GM19240 (cell line): Measurements from ENCODE around the gene FADD.
"Not testable (repeated sequence)": the region's sequence is repeated elsewhere in the genome, so short reads cannot be mapped to it uniquely, and the experiment has no call there.

Experiments used
- DNase-seq: peaks from one replicate; pipeline ENCODE4 v3.0.0; 2011; ENCODE audit warnings: low spot score; ENCODE audit not compliant: insufficient read length

The FADD gene

DNA sequence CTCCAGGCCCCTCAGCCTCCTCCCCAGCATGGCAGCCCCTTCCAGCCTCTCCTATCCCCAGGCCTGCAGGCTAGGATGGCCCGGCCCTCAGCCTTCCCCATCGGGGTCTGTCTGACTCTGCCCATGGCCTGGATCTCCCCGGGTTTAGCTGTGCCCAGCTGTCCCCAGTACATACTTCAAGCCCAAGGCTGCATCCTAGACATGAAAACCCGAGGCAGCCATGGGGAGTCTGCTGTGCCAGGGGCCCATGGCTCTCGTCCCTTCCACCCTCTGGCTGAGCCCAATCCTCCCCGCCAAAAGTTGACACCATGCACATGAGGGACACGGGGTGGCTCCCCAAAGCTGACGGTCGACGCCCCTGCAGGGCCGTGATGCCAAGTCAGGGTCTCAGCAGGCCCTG is 22.2 kb upstream of the FADD start:
- DNase-seq: no peak

- DNase-seq: no peak
Measured at GRCh38 chr11:70182266-70182665, 20.8 kb upstream of the FADD start.

- no peak for DNase-seq
Measured at GRCh38 chr11:70183032-70183431, 20.1 kb upstream of the FADD start.

DNA sequence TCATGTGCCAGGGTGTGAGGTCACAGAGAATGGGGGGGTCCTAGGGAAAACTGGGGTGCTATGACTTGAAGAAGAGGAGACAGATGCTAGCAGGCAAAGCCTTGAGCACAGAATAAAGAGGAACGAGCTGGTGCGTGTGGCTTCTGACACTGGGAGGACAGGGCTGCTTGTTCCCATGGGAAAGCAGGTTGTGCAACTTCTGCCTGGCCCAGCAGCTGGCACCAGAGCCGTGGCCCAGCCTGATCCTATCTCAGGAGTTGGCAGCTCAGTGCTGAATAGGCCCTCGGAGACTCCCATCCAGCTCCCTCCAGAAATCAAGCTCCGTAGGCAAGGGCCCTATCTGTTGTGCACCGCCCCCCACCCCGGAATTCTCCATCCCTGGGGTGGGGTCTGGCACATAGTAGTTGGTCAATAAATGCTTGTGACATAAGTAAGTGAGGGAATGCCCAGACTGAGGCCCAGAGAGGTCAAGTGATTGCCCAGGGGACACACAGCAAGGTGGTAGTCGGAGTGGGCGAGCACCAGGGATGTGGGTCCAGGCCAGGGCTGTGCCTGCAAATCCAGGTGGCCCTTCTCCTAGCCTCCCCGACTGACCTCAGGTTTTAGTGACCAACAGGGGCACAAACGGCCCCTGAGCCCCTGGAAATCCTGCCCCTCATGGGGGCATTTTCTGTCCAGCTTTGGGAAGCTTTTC is 19.5 kb upstream of the FADD start:
- no peak for DNase-seq

DNA sequence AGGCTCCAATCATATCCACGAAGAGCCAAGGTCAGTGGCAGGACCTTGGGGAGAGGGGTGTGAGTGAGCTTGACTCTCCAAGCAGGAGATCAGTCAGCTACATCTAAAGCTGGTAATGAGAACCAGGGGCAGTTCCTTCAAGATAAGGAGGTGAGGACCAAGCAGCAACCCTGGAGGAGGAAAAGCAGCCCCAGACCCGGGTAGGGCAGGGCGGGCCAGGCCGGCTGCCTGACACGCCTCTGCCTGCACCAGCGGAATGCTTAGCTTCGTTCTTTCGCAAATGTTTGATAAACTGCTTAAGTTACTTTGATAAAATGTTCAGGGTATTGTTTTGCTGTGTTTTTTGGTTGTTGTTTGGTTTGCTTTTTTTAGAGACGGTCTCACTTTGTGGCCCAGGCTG is 18.7 kb upstream of the FADD start:
- DNase-seq: no peak

- no peak for DNase-seq
Measured at GRCh38 chr11:70185348-70186055, 17.6 kb upstream of the FADD start.

GRCh38 chr11:70186420-70186819 is 16.7 kb upstream of the FADD start:
- DNase-seq: no peak

DNA sequence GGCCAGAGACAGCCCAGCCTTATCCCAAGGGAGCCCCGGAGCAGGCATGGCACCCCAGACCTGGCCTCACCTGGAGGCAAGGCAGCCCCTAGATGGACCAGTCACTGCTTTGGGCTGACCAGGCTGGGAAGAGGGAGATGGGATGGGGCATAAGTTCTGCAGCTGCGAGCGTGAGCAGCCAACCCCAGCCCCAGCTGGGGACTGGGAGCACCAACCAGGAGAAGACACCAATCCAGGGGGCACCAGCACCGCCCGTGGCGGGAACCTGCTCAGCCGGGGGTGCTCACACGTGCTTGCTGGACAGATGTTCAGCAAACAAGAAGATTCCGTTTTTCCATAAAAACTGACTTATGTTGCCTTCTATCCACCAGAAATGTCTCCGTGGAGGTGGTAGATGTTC is 16.2 kb upstream of the FADD start:
- DNase-seq: no peak

GRCh38 chr11:70187771-70188170 is 15.3 kb upstream of the FADD start:
- no peak for DNase-seq

DNA sequence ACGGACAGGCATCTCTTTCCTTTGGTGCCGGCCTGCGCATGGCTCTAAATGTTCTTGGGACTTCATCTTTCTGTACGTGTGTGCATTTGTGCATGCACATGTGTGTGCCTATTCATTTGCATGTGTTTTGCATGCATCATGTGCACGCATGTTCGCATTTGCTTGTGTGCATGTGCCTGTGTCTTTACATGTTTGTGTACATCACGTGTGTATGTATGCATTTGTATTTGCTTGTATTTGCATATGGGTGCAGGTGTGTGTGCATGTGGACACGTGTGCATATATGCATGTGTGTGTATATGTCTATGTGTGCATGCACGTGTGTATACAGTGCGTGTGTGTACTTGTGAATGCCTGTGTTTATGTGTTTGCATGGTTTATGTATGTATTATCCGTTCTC is 13.5 kb upstream of the FADD start:
- DNase-seq: no peak

DNA sequence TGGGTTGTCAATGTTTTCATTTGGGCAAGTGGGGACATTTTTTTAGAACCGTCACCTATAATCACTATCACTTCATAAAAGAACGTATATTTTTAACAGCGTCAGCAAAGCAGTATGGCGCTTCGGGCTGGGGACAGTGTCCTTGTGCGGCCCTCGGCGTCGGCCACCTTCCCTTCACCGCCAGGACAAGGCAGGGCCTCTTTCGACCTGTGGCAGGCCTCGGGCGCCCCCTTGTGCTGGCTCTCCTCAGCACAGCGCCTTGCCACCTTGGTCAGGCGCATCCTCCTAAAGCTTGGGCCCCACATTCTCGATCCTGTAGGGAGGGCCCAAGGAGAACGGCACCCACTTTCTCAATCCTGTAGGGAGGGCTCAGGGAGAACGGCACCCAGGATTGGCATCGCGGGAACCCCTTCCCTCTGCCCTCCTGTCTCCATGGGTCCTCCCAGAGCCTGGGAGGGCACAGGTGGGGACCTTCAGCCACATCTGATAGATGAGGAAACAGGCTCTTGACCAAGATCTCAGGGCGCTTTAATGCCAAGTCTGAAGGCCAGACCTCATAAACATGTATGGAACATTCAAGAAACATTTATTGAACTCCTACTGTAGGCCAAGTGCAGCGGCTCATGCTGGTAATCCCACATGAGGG is 11.5 kb upstream of the FADD start:
- DNase-seq: peak; percentile 40

DNA sequence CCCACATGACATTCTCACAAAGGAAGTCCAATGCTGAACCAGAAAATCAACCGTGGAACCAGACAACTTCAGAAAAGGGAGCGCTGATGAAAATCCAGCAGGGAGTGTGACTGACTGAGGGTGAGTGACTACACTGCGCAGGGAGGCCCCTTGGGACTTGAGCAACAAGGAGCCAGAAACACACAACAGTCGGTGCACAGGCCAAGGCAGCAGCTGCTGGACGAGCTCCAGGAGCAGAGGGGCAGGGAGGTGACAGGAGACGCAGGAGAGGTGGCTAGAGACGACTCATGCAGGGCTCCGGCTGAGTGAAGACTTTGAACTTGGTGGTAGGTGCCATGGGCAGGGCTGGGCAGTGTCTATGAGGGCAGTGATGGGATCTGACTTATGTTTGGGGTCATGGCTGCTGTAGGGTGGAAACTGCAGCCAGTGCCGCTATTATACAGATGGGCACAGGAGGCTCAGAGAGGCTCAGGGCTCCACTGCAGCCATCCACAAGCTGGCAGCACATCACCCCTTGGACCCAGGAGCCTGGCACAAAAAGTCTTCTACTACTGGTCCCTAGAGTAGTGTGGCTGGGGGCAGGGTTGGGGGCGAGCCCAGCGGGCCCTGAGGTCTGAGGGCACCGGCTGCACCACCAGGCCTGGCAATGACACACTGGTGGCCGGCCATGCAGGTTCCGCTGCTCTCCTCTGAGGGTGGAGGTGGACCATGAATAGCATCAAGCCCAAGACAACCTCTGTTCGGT is 10.3 kb upstream of the FADD start:
- no peak for DNase-seq

DNA sequence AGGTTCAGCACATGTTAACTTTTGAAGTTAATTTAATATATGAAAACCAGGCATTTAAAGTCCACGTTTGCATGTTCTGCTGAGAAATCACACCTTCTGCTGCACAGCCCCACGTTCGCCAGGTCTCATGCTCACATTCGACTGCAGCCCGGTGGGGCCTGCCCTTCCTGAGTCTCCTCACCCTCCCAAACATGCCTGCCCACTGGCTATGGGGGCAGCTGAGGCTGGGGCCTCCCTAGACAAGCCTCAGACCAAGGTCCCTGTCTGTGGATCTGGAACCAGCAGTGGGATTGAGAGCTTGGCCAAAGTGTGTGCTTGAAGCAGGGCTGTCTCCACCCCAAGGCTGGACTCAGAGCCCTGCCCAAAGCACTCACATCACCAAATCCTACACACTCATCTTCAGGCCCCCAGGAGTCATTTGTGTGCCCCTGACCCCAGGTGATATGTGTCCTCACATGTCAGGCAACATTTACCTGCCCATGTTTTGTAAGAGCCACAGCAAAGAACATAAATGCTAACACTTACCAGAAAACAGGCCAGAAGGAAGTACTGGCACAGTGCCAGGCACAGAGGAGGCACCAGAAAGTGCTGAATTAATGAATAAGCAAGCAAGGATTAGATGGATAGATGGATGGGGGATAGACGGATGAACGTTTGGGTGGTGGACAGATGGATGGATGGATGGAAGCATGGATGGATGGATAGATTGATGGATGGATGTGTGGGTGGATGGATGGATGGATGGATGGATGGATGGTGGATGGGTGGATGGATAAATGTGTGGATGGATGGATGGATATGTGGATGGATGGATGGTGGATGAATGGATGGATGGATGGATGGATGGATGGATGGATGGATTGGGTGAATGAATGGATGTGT is 9.4 kb upstream of the FADD start:
- no peak for DNase-seq

DNA sequence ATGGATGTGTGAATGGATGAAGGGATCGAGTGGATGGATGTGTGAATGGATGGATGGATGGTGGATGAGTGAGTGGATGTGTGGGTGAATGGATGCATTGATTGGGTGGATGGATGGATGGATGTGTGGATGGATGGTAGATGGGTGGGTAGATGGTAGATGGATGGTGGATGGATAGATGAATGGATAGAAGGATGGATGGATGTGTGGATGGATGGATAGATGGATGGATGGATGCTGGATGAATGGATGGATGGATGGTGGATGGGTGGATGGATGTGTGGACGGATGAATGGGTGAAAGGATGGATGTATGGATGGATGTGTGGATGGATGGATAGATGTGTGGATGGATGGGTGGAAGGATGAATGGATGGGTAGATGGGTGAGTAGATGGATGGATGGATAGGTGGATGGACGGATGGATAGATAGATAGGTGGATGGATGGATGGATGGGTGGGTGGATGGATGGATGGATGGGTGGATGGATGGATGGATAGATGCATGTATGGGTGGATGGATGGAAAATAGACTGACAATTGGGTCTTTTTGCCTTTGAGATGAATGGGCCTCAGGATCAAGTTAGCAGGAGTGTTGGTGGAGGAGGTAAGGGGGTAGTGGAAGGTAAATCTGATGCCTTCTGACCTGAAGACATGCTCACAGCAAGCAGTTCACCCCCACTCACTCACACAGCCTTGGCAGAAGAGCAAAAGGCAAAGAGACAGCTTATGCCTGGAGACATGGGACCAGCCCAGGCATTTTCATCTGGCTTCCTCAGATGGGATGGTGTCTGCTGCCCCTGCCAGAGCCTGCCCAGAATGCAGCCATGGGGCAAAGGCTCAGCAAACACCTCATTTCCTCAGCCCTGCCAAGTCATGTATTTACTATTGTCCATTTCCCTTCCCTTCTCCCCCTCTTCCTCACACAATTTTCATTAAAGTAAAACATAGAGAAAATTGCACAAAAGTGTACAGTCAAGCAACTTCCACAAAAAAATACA is 8.0 kb upstream of the FADD start:
- DNase-seq: no peak

- DNase-seq: no peak
Measured at GRCh38 chr11:70200212-70200844, 2.8 kb upstream of the FADD start.

DNA sequence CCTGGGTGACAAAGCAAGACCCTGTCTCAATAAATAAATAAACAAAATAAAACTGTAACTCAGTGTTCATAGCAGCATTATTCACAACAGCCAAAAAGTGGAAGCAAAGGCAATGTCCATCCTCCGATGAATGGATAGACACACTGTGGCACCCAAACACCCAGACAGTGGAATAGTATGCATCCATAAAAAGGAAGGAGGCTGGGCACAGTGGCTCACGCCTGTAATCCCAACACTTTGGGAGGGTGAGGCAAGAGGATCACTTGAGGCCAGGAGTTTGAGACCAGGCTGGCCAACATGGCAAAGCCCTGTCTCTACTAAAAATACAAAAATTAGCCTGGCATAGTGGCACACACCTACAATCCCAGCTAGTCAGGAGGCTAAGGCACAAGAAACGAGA is 2.0 kb upstream of the FADD start:
- not testable (repeated sequence) for DNase-seq

GRCh38 chr11:70201882-70202861 is 924 bp upstream of the FADD start:
- DNase-seq: no peak
